Endothelial cell (in vitro differentiated cells): Measurements from ENCODE around the gene CAMK1D. TPM values are rescaled to one million over a fixed set of nuclear protein-coding genes. Genes with fewer than 3 reads are reported as not detected.

Experiments used
- DNase-seq: peaks from one replicate; pipeline ENCODE4 v3.0.0; 2021; ENCODE audit warnings: low spot score
- H3K27ac Mint-ChIP-seq: one replicate; pipeline ENCODE4 v1.8.0; 2021; ENCODE audit warnings: mixed read lengths, inconsistent platforms; ENCODE audit not compliant: unreplicated experiment
- H3K27me3 Mint-ChIP-seq: one replicate; pipeline ENCODE4 v1.8.0; 2021; ENCODE audit warnings: mild to moderate bottlenecking, moderate library complexity, mixed read lengths, inconsistent platforms; ENCODE audit not compliant: unreplicated experiment
- H3K36me3 Mint-ChIP-seq: one replicate; pipeline ENCODE4 v1.8.0; 2021; ENCODE audit warnings: mild to moderate bottlenecking, low read depth, mixed read lengths, inconsistent platforms; ENCODE audit not compliant: unreplicated experiment
- H3K4me1 Mint-ChIP-seq: one replicate; pipeline ENCODE4 v1.8.0; 2021; ENCODE audit warnings: mild to moderate bottlenecking, mixed read lengths, inconsistent platforms; ENCODE audit not compliant: unreplicated experiment
- H3K4me3 Mint-ChIP-seq: one replicate; pipeline ENCODE4 v1.8.0; 2021; ENCODE audit warnings: mild to moderate bottlenecking, mixed read lengths, inconsistent platforms; ENCODE audit not compliant: unreplicated experiment
- H3K9me3 Mint-ChIP-seq: one replicate; pipeline ENCODE4 v1.8.0; 2021; ENCODE audit warnings: mixed read lengths, inconsistent platforms; ENCODE audit not compliant: unreplicated experiment
- total RNA-seq: library from RNA; stranded (reverse); fragmentation: NEBNext Ultra II Directional; extraction: Animal tissue kit (Norgen Biotek cat#: 25700); gene quantifications from one replicate; pipeline ENCODE4 v1.2.1, GENCODE V29; 2021; ENCODE audit not compliant: unreplicated experiment
- TF ChIP-seq, protein P1 (sequence below): fragments of 200-600 bp; sonication (generic); IDR thresholded peaks from one replicate; pipeline ENCODE4 v1.5.0; 2021; ENCODE audit warnings: antibody characterized with exemption; ENCODE audit not compliant: unreplicated experiment

Gene CAMK1D
- total RNA-seq, 1 donor from 2014 or later = 4.1 TPM

DNA sequence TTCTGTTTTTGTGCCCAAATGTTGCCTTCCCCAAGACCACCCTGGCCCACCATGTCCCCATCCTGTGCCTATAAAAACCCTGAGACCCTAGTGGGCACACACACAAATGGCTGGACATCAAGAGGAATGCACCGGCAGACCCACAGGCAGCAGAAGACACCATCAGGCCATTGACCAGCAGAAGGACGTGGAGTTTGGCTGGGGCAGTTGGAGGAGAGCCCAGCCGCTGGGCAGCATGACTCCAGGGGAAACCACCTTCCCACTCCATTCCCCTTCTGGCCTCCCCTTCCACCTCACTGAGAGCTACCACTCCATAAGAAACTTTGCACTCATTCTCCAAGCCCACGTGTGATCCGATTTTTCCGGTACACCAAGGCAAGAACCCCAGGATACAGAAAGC is 309.2 kb downstream of the CAMK1D start:
- no peak for DNase-seq
- TF ChIP-seq, protein P1, sequence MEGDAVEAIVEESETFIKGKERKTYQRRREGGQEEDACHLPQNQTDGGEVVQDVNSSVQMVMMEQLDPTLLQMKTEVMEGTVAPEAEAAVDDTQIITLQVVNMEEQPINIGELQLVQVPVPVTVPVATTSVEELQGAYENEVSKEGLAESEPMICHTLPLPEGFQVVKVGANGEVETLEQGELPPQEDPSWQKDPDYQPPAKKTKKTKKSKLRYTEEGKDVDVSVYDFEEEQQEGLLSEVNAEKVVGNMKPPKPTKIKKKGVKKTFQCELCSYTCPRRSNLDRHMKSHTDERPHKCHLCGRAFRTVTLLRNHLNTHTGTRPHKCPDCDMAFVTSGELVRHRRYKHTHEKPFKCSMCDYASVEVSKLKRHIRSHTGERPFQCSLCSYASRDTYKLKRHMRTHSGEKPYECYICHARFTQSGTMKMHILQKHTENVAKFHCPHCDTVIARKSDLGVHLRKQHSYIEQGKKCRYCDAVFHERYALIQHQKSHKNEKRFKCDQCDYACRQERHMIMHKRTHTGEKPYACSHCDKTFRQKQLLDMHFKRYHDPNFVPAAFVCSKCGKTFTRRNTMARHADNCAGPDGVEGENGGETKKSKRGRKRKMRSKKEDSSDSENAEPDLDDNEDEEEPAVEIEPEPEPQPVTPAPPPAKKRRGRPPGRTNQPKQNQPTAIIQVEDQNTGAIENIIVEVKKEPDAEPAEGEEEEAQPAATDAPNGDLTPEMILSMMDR = no peak
- no peaks in the 10 kb centered on the region for H3K4me1 Mint-ChIP-seq
- H3K27me3 Mint-ChIP-seq = no peaks in the 10 kb centered on the region
- no peak overlapping the region for H3K4me3 Mint-ChIP-seq
- no peaks in the 10 kb centered on the region for H3K36me3 Mint-ChIP-seq
- no peak overlapping the region for H3K27ac Mint-ChIP-seq
- peaks cover 5% of the 10 kb centered on the region for H3K9me3 Mint-ChIP-seq

DNA sequence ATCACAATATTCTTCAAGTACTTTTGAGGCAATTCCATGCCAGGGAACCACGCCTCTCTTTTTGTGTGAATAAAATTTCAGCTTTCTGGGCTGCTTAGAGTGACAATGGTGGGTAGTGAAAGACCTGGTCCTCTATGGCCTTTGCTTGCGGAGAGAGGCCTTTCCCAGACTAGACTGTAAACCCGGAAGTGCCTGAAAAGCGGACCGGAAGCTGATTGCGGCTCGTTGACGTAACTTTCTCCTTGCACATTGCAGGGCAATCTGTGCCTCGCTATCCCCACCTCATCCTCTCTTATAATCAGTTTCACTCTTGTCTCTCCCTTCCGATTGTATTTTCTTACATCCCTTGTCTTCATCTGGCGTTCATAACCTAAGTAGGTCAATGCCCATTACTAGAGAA is 310.4 kb downstream of the CAMK1D start:
- Mint-ChIP-seq H3K27me3 (no peaks in the 10 kb centered on the region), H3K36me3 (no peaks in the 10 kb centered on the region), H3K4me1 (no peaks in the 10 kb centered on the region), H3K4me3 (no peak overlapping the region), H3K9me3 (no peaks in the 10 kb centered on the region), H3K27ac (no peak overlapping the region)
- TF ChIP-seq, protein P1 = no peak
- DNase-seq = no peak

DNA sequence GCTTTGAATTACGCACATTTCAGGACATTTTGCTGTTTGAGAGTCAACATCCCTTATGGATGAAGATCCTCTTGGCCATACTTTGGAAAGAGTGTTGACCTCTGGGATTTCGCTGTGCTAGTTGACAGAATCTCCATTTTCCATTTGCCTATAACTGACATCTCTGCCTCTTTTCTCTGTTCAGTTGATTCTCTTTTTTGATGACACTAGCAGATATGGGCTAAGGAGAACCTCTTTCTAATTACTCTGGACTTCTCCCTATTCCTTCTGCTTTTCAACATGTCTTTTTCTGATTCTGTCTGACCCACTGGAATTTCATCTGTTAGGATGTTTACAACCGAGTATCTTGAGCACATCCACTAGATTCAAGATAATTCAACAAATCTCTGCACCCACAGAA is 311.5 kb downstream of the CAMK1D start:
- Mint-ChIP-seq H3K36me3 (no peaks in the 10 kb centered on the region), H3K27ac (no peak overlapping the region), H3K4me3 (no peak overlapping the region), H3K9me3 (no peaks in the 10 kb centered on the region), H3K4me1 (no peaks in the 10 kb centered on the region), H3K27me3 (no peaks in the 10 kb centered on the region)
- DNase-seq = no peak
- TF ChIP-seq, protein P1 = no peak

DNA sequence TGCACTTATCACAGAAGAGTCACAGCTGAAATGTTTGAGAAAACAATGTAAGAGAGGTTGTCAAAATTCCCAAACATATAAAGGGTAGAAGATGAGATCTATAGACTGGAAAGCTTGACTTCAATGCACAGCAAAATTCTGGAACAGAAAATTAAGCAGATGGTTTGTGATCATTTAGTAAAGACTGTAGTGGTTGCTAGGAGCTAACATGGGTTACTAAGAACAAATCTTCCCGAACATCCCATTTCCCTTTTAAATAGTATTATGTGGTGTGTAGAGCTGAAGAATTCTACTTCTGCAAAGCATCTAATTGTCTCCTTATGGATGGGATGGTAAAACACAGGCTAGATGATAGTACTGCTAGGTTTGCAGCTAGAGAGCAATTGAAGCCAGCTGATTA is 312.3 kb downstream of the CAMK1D start:
- no peak overlapping the region for H3K27ac Mint-ChIP-seq
- TF ChIP-seq, protein P1 = no peak
- no peaks in the 10 kb centered on the region for H3K36me3 Mint-ChIP-seq
- no peak overlapping the region for H3K4me3 Mint-ChIP-seq
- DNase-seq = no peak
- H3K4me1 Mint-ChIP-seq = no peaks in the 10 kb centered on the region
- H3K9me3 Mint-ChIP-seq = no peaks in the 10 kb centered on the region
- no peaks in the 10 kb centered on the region for H3K27me3 Mint-ChIP-seq

DNA sequence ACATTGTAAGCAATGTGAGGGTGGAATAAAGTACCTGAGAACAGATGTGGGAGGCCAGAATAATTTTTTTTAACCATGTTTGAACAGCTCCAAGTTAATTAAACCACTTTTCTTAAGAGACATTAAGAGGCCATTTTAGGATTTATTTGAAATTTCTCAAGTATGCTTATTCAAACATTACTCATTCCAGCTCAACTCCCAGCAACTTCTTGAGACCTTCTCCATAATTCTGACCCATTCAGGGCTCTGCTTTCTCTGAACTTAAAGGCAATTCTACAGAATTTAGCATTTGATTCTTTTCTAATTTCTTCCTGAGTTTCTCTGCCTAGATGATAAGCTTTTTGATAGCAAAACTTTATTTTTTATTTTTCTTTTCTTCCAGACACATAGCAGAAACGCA is 314.5 kb downstream of the CAMK1D start:
- H3K4me3 Mint-ChIP-seq = no peak overlapping the region
- H3K36me3 Mint-ChIP-seq = no peaks in the 10 kb centered on the region

More for the DNA sequence above, 314.5 kb downstream of the CAMK1D start:
- H3K27ac Mint-ChIP-seq = no peak overlapping the region
- H3K9me3 Mint-ChIP-seq = no peaks in the 10 kb centered on the region
- TF ChIP-seq, protein P1 = no peak
- no peaks in the 10 kb centered on the region for H3K27me3 Mint-ChIP-seq
- no peaks in the 10 kb centered on the region for H3K4me1 Mint-ChIP-seq
- no peak for DNase-seq
